Stimulated activated CD8-positive, alpha-beta memory T cell treated with anti-CD3 and anti-CD28 coated beads, Interleukin-2, amount 100 ng/mL, for 48 hours (primary cell): Measurements from ENCODE around the gene FOXP4.
"Not testable (repeated sequence)": the region's sequence is repeated elsewhere in the genome, so short reads cannot be mapped to it uniquely, and the experiment has no call there.

Source experiments
- DNase-seq, 2 donors: peaks; one replicate each; pipeline ENCODE4 v3.0.0-alpha.2; 2020; ENCODE audit warnings: low read depth in 2 of 2

Gene FOXP4

DNA sequence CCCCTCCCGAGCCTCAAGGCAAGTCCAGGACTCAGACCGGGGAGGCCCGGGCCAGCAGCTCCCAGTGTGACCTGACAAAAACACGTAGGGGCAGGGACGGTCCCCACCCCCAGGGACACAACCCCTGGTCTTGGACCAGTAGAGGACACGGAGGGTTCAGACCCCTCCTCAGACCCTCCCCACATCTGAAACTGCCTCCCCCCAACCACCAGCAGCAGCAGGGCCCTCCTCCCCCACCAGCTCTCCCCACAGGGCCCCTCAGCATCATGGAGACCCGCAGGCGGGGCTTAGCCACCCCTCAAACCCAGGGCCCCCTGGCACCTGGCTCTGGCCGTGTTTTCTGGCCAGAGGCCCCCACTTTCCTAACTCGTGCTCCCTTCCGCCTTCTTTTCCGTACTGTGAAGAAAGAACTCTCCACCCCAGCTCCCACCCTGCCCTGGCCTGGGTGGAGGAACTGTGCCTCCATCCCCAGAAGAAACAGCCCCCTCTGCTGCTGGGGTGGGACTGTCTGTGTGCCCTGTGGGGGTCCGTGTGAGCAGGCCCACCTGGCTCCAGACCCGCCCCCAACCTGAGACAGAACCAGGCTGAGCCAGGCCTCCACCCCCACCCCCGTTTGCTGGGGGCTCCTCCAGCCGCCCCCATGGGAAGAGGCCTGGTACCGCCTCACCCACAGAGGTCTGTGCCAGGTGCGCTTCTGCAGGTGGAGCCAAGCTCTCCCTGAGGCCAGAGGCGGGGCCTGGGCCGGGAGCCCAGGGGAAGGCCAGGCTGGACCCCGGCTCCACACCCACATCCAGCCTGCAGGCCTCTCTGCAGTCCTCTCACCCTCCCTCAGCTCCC is 53.1 kb downstream of the FOXP4 start:
- no peak for DNase-seq

DNA sequence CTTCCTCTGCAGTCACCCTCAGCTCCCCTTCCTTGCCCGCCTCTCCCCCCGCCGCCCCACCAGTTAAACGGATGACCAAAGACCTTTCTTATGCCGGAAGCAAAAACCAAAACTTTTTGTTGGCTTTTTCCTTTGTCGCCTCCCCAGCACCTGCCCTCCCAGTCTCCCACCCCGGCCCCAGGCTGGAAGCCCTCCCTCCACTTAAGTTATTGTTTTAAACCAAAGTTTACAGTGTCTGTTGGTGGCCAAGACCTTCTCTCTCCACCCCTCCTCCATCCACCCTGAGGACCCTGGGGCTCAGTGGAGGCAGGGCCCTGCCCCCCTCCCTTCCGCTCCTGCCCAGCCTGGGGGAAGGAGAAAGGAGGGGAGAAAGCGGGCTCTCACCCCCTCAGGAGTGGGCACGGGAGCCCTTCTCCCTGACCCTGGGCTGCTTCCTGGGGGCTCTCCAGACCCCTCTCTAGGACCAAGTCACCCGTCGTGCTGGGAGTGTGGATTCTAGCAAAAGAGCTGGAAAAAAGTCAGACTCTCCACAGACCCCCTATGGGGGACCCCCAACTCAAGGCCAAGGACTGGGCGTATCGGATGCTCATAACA is 53.8 kb downstream of the FOXP4 start:
- no peak for DNase-seq

- DNase-seq: no peak
Observed at GRCh38 chr6:41600499-41601247, 54.5 kb downstream of the FOXP4 start.

DNA sequence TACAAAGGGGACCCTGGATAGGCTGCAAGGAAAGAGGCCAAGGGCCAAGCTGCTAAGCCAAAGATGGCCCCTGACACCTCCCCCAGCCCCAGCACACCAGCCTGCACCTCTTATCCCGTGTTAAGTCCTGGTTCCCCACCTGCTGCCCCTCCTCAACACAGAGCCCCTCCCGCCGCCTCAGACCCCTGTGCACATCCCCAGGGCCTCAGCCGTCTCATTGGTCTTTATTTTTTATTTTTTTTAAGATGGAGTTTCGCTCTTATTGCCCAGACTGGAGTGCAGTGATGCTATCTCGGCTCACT is 55.0 kb downstream of the FOXP4 start:
- DNase-seq: no peak

GRCh38 chr6:41602422-41602743 is 56.2 kb downstream of the FOXP4 start:
- DNase-seq: no peak

DNA sequence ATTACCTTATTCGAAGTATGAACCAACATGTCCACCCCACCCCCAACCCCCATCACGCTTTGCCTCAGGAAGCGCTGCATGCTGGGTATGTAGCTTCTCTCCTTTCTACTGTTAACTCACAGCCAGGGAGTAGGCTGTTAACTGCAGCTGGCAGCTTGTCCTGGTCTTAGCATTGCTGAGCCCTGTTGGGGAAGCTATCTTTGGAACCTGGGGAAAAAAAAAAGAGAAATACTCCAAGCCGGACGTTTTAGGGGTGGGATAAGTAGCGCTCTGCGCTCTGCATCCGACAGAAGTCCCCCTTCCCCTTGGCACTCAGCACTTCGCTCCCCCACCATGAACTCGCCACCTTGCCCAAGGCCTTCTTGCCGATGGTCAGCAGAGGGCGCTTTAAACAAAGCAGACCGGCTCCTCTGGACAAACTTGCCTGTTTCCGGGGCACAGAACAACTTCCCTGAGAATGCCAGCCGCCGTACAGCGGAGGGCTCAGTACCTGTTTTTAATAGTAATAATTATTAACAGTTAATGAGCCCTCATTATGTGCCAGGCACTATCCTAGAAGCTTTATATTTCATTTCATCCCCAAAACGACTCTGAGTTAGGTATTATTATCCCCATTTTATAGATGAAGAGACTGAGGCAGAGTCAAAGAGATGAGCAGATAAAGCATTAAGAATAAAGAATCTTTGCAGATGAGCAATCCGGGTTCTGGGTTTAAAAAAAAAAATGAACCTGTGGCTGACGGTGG is 56.9 kb downstream of the FOXP4 start:
- peak; percentile 51 to 57 for DNase-seq

DNA sequence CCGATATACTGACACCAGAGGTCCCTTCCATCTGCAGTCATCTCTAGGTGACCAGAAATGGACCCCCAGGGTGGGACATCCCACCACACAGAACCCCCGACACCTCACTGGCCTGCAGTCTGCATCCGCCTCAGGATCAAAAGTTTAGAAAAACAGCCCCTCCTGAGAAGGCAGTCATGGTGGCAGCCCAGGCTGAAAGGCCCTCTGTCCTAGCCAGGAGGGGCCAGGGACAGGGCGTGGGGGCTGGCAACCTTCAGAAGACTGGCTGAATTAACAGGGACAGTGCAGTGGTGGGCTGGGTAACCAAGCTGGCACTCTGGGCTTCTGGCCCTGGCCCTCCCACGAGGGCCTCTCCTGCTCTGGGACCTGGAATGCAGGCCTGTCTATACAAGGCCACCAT is 57.8 kb downstream of the FOXP4 start:
- DNase-seq: no peak

- no peak for DNase-seq
Observed at GRCh38 chr6:41605649-41606048, 59.5 kb downstream of the FOXP4 start.

GRCh38 chr6:41607036-41607435 is 60.9 kb downstream of the FOXP4 start:
- no peak for DNase-seq

DNA sequence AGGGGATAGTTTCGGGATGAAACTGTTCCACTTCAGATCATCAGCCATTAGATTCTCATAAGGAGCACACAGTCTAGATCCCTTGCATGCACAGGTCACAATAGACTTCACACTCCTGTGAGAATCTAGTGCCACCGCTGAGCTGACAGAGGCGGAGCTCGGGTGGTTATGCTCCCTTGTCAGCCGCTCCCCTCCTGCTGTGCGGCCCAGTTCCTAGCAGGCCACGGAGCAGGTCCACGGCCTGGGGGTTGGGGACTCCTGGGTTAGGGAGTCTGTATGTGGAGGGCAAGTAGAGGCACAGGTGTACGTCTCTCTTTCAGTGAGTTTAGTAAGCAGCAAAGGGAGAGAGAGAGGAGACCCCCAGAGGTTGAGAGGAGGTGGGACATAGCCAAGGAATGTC is 61.6 kb downstream of the FOXP4 start:
- no peak for DNase-seq

GRCh38 chr6:41608443-41609151 is 62.4 kb downstream of the FOXP4 start:
- no peak for DNase-seq

GRCh38 chr6:41614715-41615114 is 68.5 kb downstream of the FOXP4 start:
- no peak for DNase-seq

DNA sequence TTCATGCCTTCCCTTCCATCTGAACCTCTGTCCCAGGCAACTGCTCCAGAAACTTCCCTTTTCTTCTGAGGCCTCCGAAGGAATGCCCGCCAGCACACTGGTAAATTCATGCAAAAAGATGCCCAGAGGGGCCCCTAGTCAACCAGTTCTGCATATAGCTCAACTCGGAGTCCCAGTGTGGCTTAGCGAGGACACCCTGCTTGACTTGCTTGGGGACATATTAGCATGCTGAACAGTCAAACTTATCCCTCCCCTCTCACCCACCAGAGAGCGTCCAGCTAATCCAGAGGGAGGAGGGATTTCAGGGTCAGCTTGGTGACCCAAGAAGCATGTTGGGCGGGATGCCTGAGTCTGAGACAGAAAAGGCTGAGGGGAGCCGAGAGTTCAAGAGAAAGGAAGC is 69.1 kb downstream of the FOXP4 start:
- no peak for DNase-seq

DNA sequence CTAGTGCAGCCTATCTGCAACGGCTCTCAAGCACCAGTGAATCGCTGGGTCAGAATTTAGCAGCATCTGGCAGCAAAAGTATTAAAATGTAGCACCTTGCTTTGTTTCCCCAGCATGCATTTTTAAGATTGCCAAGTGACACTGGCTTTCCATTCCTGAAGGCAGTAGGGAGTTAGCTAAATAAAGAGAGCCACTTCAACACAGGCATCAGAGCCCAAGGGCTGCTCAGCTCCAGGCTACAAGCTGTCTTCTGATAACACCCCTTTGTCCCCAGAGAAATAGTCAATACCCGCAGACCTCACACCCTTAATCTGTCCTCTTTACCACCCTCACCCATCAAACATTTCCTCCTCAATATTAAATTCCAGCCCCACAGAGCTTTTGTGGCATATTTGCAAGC is 72.4 kb downstream of the FOXP4 start:
- DNase-seq: no peak

GRCh38 chr6:41619193-41619592 is 73.0 kb downstream of the FOXP4 start:
- DNase-seq: not testable (repeated sequence)

- DNase-seq: no peak
Observed at GRCh38 chr6:41621367-41621766, 75.2 kb downstream of the FOXP4 start.

DNA sequence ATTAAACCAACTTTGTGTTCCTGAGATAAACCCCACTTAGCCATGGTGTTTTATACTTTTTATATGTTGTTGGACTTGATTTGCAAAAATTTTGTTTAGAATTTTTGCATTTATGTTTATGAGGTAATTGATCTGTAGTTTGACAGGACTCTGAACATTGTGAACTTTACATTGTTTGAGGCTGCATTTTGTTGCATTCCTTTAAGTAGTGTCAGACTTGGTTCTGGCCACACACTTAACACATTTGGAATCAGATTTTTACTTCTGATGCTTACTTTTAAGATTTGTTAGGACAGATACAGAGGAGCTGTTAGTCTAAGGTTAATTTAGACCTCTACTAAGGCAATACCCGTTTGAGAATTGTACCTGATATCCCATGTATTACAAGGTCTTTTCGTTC is 75.6 kb downstream of the FOXP4 start:
- no peak for DNase-seq

DNA sequence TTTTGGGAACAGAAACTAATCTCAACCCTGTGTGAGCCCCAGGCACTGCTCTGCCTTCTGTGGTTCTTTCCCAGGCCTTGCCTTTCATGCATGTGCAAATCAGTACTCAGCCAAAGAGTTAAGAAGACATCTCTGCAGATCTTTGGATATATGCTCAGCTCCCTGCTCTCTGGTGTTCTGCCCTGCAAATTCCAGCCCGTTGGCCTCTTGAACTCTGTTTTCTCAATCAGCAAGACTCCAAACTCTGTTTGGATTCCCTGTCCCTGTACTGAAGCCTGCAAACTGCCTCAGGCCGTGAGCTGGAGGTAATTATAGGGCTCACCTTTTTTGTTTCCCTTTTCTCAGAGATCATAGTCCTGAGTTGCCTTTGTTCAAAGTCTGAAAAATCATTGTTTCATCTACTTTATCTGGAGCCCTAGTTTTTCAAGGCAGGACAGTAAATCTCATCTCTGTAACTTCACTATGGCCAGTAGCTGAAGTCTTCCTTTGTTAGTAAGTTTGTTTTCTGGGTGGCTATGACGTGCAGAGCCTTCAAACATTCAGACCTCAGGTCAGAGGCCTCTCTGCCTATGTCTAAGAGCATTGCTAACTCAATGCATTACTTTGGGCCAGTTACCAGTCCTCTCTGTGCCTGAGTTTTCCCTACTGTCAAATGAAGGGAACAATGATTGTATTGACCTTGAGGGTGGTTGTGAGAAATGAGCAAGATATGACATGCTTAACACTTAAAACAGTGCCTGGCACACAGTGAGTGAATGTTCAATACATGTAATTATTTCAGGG is 76.2 kb downstream of the FOXP4 start:
- no peak for DNase-seq

GRCh38 chr6:41623330-41623729 is 77.1 kb downstream of the FOXP4 start:
- no peak for DNase-seq

GRCh38 chr6:41624621-41625380 is 78.6 kb downstream of the FOXP4 start:
- DNase-seq: no peak
